ENCODE results near the gene ZNF280D.

The ZNF280D gene

GRCh38 chr15:56744701-56745683 lies 11.7 kb upstream of the ZNF280D start:
- DNase-seq (ENCODE audit: low read depth, low spot score), result no peak

DNA sequence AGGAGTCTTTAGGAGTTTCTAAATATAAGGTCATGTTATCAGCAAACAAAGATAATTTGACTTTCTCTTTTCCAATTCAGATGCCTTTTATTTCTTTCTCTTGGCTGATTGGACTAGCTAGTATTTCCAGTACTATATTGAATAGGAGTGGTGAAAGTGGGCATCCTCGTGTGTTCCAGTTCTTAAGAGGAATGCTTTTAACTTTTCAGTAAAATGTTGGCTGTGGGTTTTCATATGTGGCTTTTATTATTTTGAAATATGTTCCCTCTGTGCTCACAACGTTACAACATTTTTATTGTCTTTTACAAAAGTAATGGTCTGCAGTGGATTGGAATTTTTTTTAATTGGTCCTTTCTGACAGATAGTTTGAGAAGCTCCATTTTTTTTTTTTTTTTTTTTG lies 8.2 kb upstream of the ZNF280D start:
- no peak for DNase-seq (ENCODE audit: low read depth, low spot score)

DNA sequence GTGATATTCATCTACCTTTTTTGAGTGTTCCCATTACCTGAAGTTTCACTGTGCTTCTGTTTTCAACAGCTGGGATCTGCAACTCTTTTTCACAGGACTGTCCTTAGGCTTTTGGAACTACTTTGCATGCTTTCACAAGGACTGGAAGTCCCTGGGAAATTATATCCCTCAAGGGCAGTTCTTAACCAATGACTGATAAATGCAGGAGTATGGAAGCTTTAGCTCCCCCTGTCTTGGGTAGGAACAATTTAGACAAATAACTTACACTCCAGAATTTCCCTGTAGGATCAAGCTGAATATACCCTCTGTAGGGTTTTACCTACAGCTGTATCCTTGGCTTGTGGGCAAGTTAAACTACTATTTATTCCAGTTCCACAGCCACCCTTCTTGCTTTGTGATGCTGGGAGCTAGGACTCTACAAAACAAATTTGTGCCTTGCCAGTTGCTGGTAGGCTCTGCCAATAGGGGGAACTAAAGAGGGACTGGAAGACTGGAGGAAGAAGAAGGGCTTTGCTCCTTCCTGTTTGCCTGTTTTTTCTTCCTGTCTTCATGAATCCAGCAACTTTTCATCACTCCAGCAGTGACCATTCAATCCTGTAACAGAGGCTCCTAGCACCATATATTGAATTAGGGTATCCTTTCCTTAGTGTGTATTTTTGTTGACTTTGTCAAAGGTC lies 6.8 kb upstream of the ZNF280D start:
- DNase-seq (ENCODE audit: low read depth, low spot score), result no peak

- no peak for DNase-seq (ENCODE audit: low read depth, low spot score)
These were observed 6.2 kb upstream of the ZNF280D start for GRCh38 chr15:56739474-56739873.

- DNase-seq (ENCODE audit: low read depth, low spot score), result no peak
These were observed 4.5 kb upstream of the ZNF280D start for GRCh38 chr15:56737791-56738190.

GRCh38 chr15:56736881-56737707 lies 3.8 kb upstream of the ZNF280D start:
- DNase-seq (ENCODE audit: low read depth, low spot score), result no peak

- DNase-seq (ENCODE audit: low read depth, low spot score), result no peak
These were observed 3.0 kb upstream of the ZNF280D start for GRCh38 chr15:56736308-56736707.

GRCh38 chr15:56735589-56735988 lies 2.3 kb upstream of the ZNF280D start:
- no peak for DNase-seq (ENCODE audit: low read depth, low spot score)

- DNase-seq (ENCODE audit: low read depth, low spot score), result no peak
These were observed 815 bp upstream of the ZNF280D start for GRCh38 chr15:56734013-56734635.

- DNase-seq (ENCODE audit: low read depth, low spot score), result no peak
These were observed 498 bp downstream of the ZNF280D start for GRCh38 chr15:56732886-56733135.

DNA sequence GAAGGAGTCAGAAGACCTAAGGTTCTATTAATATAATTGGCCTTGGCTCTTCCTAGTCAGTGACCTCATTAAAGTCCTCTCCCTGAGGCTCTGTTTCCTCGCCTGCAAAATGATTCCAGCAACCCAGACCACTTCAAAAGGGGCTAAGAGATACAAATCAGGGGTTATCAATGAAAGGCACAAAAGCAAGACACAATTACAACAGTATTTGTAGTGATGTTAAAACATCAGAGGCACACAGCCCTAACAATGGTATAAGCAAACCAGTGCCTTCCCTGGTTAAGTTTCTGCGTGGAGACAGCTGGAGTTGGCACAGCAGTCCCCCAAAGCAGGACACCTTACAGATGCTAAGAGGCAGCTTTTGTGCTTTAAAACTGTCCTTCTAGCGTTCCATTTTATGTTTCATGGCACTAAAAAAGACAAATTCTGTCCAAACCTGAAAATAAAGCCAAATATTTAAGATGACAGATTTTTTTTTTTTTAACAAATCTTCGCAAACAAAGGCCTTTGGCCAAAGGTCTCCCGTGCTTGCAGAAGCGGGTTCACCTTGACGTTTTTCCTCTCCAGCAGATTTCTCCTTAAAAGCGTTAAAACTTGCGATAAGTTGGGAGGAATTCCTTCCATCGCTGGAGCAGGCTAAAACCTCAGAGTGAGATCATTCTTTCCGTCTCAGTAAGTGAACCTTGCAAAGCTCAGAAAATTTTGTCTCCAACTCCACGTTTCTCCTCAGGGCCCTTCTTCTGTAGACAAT lies 999 bp downstream of the ZNF280D start:
- DNase-seq (ENCODE audit: low read depth, low spot score), result no peak

DNA sequence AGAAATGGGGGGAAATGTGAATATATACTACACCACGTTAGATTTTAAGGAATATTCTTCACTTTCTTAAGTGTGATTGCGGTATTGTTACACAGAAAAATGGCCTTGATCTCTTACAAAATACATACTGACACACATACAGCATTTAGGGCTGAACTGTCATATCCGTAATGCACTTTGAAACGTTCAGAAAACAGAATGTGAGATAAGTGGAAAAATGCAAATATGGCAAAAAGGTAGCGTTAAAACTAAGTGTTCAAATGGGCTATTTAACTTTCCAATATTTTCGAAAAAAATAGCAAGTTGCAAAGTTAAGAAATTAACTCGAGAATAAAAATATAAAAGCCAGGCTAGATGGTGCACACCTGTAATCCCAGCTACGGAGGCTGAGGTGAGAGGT lies 1.8 kb downstream of the ZNF280D start:
- DNase-seq (ENCODE audit: low read depth, low spot score), result no peak

DNA sequence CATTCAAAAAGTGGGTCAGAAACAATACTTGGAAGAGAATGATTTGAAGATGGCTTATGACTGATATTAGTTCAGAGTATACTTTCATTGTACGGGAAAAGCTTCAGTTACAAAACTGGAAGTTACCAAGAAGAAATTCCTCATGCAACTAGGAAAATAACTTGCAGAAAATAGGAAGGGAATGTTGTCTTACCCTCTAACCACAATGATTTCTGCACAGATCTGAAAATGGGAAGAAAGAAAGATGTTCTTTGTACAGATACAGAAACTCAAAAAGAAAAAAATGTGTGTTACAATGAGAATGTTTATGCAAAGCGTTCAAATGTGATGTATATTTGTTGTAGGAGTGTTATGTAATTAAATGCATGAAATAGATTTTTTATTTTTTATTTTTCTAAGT lies 3.7 kb downstream of the ZNF280D start:
- DNase-seq (ENCODE audit: low read depth, low spot score), result no peak

GRCh38 chr15:56725386-56725785 lies 7.9 kb downstream of the ZNF280D start:
- DNase-seq (ENCODE audit: low read depth, low spot score), result no peak

- no peak for DNase-seq (ENCODE audit: low read depth, low spot score)
These were observed 9.1 kb downstream of the ZNF280D start for GRCh38 chr15:56724232-56724631.

DNA sequence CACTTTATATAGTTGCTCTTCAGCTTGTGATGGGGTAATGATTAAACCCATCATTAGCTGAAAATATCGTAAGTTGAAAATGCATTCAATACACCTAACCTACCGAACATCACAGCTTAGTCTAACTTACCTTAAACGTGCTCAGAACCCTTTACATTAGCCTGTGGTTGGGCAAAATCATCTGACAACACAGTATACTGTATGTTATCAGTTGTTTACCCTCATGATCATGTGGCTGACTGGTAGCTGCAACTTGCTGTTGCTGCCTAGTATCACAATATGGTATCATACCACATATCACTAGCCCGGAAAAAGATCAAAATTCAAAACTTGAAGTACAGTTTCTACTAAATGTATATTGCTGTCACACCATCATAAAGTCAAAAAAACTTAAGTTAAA lies 9.5 kb downstream of the ZNF280D start:
- DNase-seq (ENCODE audit: low read depth, low spot score), result no peak

- no peak for DNase-seq (ENCODE audit: low read depth, low spot score)
These were observed 13.3 kb downstream of the ZNF280D start for GRCh38 chr15:56719774-56720555.

DNA sequence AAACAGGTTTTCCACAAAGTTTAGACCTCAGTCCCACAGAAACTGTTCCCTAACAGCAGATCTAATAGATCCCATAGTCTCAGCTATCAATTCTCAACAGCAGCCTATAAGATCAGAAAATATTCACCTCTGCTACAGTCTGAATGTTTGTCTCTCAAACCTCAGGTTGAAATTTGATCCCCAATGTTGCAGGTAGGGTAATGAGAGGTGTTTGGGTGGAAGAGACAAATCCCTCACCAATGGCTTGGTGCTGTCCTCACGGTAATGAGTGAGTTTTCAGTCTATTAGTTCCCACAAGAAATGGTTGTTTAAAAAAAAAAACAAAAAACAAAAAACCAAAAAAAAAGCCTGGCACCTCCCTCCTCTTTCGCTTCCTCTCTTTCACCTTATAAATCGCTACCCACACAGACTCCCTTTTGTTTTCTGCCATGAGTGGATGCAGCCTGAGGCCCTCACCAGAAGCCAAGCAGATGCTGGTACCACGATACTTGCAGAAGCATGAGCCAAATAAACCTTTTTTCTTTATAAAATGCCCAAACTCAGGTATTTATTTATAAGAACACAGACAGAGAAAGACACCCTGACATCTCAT lies 14.2 kb downstream of the ZNF280D start:
- no peak for DNase-seq (ENCODE audit: low read depth, low spot score)

DNA sequence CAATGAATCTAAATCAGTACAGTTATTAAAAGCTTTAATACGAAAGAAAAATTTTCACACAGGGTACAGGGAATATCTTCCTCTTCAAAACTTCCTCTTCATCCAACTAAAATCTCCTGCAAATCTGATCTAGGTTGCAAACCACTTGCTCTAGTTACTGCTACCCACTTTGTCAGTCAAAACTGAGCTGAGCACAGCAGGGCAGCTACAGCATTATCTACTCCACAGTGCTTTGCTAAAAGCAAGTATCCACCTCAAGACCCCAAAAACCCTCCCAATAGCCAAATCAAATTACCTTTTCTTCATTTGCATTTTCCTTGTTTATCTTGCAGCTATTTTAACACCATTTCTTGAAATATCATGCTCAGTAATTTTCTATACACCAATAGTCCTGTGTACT lies 14.7 kb downstream of the ZNF280D start:
- DNase-seq (ENCODE audit: low read depth, low spot score), result no peak

- DNase-seq (ENCODE audit: low read depth, low spot score), result no peak
These were observed 17.0 kb downstream of the ZNF280D start for GRCh38 chr15:56716334-56716733.

All from activated CD4-positive, CD25-positive, alpha-beta regulatory T cell treated with anti-CD3 and anti-CD28 coated beads, Interleukin-2, amount 50 U/mL, for 16 hours (primary cell).